Kidney epithelial cell (primary cell): Measurements from ENCODE around the gene CTBP2. TPM values are rescaled to one million over a fixed set of nuclear protein-coding genes. Genes with fewer than 3 reads are reported as not detected.

Experiments
- DNase-seq: peaks from one replicate; pipeline ENCODE4 v3.0.0-alpha.2; 2010; ENCODE audit warnings: low read depth
- H3K27me3 ChIP-seq: 2 replicates; pipeline ENCODE4 v1.6.0; 2011; ENCODE audit warnings: low read length; ENCODE audit not compliant: control insufficient read depth, insufficient read depth
- H3K36me3 ChIP-seq: 2 replicates; pipeline ENCODE4 v1.5.1; 2011; ENCODE audit warnings: low read length; ENCODE audit not compliant: control insufficient read depth, insufficient read depth
- H3K4me3 ChIP-seq: 2 replicates; pipeline ENCODE4 v1.5.1; 2011; ENCODE audit warnings: low read depth, mild to moderate bottlenecking, control low read depth, low read length
- total RNA-seq: library from RNA; depleted of rRNA; stranded (reverse); fragments of >200 nt; gene quantifications from 2 replicates; pipeline ENCODE4 v1.2.3, GENCODE V29; 2015
- TF ChIP-seq, protein P1 (sequence below): IDR thresholded peaks from 2 replicates; pipeline ENCODE4 v1.5.1; 2011; ENCODE audit warnings: mild to moderate bottlenecking, moderate library complexity, low read length, control low read depth, inconsistent platforms; ENCODE audit not compliant: insufficient read depth, poor library complexity, severe bottlenecking

CTBP2 gene
- total RNA-seq, 1 donor from 2014 or later, result 136 TPM

DNA sequence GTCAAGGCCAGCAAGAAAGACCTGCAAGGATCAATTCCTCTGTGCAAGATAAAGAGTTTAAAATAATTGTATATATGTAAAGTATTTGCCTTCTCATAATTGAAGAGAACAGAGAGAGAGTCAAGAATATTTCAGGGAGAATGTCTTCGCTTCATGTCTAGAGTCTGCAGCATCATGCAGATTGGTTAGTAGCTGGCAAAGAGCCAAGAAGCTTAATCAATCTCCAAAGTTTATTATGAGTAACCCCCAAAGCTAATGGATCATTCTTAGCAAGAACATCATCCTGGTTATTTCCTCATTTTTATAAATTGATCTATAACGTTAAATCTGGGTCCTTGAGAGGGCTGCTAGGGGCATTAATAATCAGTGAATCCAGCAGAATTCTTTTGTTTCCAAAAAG lies 38.9 kb upstream of the CTBP2 start:
- H3K36me3 ChIP-seq, result no peaks in the 10 kb centered on the region
- TF ChIP-seq, protein P1, sequence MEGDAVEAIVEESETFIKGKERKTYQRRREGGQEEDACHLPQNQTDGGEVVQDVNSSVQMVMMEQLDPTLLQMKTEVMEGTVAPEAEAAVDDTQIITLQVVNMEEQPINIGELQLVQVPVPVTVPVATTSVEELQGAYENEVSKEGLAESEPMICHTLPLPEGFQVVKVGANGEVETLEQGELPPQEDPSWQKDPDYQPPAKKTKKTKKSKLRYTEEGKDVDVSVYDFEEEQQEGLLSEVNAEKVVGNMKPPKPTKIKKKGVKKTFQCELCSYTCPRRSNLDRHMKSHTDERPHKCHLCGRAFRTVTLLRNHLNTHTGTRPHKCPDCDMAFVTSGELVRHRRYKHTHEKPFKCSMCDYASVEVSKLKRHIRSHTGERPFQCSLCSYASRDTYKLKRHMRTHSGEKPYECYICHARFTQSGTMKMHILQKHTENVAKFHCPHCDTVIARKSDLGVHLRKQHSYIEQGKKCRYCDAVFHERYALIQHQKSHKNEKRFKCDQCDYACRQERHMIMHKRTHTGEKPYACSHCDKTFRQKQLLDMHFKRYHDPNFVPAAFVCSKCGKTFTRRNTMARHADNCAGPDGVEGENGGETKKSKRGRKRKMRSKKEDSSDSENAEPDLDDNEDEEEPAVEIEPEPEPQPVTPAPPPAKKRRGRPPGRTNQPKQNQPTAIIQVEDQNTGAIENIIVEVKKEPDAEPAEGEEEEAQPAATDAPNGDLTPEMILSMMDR, result no peak
- DNase-seq, result no peak
- no peak overlapping the region for H3K4me3 ChIP-seq
- no peaks in the 10 kb centered on the region for H3K27me3 ChIP-seq

GRCh38 chr10:125194814-125195213 lies 34.5 kb upstream of the CTBP2 start:
- DNase-seq, result no peak
- no peaks in the 10 kb centered on the region for H3K36me3 ChIP-seq
- H3K27me3 ChIP-seq, result no peaks in the 10 kb centered on the region
- TF ChIP-seq, protein P1, result no peak
- H3K4me3 ChIP-seq, result no peak overlapping the region

- peaks cover 4% of the 10 kb centered on the region for H3K27me3 ChIP-seq
- no peaks in the 10 kb centered on the region for H3K36me3 ChIP-seq
- TF ChIP-seq, protein P1, result no peak
- no peak for DNase-seq
- no peak overlapping the region for H3K4me3 ChIP-seq
Measured at GRCh38 chr10:125193306-125193877, 33.0 kb upstream of the CTBP2 start.

GRCh38 chr10:125192620-125193019 lies 32.3 kb upstream of the CTBP2 start:
- no peak for DNase-seq
- H3K27me3 ChIP-seq, result peaks cover 4% of the 10 kb centered on the region
- H3K4me3 ChIP-seq, result no peak overlapping the region
- no peaks in the 10 kb centered on the region for H3K36me3 ChIP-seq
- TF ChIP-seq, protein P1, result no peak

DNA sequence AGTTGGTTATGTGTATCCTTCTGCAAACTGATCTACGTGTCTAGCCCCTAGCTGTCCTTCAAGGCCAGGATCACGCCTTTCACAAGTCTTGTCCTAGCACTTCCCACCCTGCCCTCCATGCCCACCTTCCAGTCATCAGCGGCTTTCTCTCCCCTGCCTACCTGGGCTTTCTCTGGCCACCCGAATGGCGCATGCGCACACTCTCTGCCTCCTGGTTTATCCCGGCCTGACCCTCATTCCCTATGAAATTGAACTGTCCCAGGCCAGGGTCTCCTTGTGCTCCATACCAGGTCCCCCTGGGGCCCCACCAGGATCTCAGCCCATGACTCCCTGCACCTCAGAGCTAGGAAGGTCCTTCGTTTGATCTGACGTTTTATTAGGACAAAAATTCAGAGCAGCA lies 31.6 kb upstream of the CTBP2 start:
- Histone ChIP-seq H3K27me3 (peaks cover 4% of the 10 kb centered on the region), H3K36me3 (no peaks in the 10 kb centered on the region), H3K4me3 (no peak overlapping the region)
- TF ChIP-seq, protein P1, result no peak
- DNase-seq, result no peak

- DNase-seq, result no peak
- Histone ChIP-seq H3K36me3 (no peaks in the 10 kb centered on the region), H3K4me3 (no peak overlapping the region), H3K27me3 (peaks cover 4% of the 10 kb centered on the region)
- TF ChIP-seq, protein P1, result no peak
Measured at GRCh38 chr10:125190946-125191345, 30.6 kb upstream of the CTBP2 start.
